Rectal smooth muscle tissue (tissue), 1 donor: Measurements from ENCODE around the gene TTLL9.

Source experiments
- H3K27ac ChIP-seq: one replicate; pipeline ENCODE4 v1.7.0; 2013; ENCODE audit warnings: low read depth, low read length, inconsistent platforms
- H3K27me3 ChIP-seq: one replicate; pipeline ENCODE4 v1.7.0; 2013; ENCODE audit warnings: low read length; ENCODE audit not compliant: control insufficient read depth, insufficient read depth
- H3K36me3 ChIP-seq: one replicate; pipeline ENCODE4 v1.7.0; 2013; ENCODE audit warnings: low read length; ENCODE audit not compliant: control insufficient read depth, insufficient read depth
- H3K4me1 ChIP-seq: one replicate; pipeline ENCODE4 v1.7.0; 2013; ENCODE audit warnings: low read length; ENCODE audit not compliant: control insufficient read depth, insufficient read depth
- H3K4me3 ChIP-seq: one replicate; pipeline ENCODE4 v1.7.0; 2013; ENCODE audit warnings: low read length
- H3K9ac ChIP-seq: one replicate; pipeline ENCODE4 v1.7.0; 2013; ENCODE audit warnings: low read length

The TTLL9 gene

DNA sequence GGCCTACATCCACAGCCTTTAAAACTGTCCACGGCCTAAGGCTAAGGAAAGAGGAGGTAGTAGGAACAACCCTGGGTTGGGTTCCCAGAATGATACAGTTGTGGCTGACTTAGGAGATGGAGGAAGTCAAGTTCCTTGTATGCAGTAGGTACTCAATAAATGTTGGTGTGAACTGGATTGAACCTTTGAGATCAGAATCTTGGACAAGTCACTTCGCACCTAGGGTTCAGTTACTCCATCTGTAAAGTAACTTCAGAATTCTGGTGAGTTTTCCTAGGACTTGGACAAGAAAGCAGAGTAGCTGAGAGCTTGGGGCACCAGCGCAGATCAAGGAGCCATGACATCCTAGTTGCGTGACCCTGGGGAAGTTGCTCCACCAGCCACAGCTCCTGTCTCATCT lies 106.6 kb downstream of the TTLL9 start:
- Histone ChIP-seq H3K27ac (no peak overlapping the region), H3K4me3 (no peak overlapping the region), H3K9ac (no peak overlapping the region), H3K4me1 (no peaks in the 10 kb centered on the region), H3K27me3 (peaks cover 11% of the 10 kb centered on the region), H3K36me3 (no peaks in the 10 kb centered on the region)

DNA sequence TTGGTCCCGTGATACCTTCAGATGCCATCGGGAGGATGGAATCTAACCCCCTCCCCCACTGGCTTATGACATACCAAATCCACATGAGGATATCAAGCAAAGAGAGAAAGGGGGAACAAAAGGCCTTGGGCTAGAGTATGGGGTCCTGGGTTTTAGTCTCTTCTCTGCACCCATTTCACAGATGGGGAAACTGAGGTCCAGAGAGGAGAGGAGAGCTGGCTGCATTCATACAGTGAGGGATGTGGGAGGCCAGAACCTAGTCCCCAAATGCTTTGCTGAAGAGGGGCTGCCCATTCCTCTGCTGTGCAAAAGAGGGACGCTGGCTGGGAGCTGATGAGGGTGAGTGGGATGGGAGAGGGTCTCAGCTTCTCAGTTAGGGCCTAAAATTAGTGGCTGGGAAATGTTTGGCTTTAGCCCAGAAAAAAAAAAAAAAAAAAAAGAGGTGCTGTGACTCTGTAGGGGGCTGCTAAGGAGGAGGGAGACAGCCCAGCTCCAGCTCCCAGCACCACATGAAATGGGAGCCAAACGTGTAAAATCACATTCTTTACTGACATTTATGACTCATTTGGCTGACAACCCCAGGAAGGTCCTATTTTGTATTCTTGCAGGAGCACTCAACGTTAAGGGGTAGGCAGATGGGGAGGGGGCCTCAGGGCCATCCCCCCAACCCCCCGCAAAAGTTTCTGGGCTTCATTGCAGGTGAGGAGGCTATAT lies 109.4 kb downstream of the TTLL9 start:
- H3K36me3 ChIP-seq: no peaks in the 10 kb centered on the region
- no peaks in the 10 kb centered on the region for H3K4me1 ChIP-seq
- no peak overlapping the region for H3K4me3 ChIP-seq
- peaks cover 3% of the 10 kb centered on the region for H3K27me3 ChIP-seq
- H3K27ac ChIP-seq: no peak overlapping the region
- no peak overlapping the region for H3K9ac ChIP-seq

DNA sequence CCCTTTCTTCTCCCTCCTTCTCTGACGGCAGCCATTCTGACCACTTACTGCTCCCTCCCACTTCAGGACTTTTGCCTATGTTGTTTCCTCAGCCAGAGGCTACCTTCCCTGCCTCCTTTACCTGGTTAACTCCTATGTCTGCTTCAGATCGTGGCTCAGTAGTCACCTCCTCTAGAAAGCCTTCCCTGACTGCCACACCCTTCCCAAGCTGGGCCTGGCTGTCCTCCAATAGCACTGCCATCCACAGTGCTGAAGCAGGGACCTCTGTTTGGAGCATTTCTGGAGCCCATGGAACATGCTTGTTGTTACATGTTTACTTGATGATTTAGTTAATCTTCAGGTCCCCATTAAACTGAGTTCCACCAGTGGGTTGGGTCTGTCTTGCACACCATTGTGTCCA lies 111.3 kb downstream of the TTLL9 start:
- Histone ChIP-seq H3K27ac (no peak overlapping the region), H3K27me3 (no peaks in the 10 kb centered on the region), H3K4me3 (no peak overlapping the region), H3K4me1 (no peaks in the 10 kb centered on the region), H3K9ac (no peak overlapping the region), H3K36me3 (no peaks in the 10 kb centered on the region)

DNA sequence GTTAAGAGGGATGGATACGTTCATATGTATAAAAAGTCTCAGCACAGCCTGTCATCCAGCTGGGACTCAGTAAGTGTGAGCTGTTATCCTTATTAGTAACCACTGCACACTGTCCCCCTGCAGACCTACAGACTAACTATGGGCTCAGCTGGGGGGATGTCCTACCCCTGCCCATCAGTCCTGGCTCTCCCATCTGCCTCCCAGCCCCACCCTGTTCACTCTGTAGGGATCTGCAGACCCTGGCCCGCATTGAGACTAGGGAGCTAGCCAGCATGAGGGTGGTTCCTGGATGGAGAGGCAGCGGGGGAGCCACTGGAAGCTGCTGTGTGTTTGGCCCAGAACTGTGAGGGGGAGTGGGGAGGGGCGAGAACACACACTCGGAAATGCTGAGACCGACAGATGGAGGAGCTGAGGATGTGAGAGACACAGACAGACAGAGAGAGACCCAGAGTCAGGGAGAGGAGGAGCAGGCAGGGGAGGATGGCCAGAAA lies 114.6 kb downstream of the TTLL9 start:
- Histone ChIP-seq H3K4me3 (no peak overlapping the region), H3K36me3 (no peaks in the 10 kb centered on the region), H3K27me3 (no peaks in the 10 kb centered on the region), H3K4me1 (no peaks in the 10 kb centered on the region), H3K9ac (no peak overlapping the region), H3K27ac (no peak overlapping the region)

DNA sequence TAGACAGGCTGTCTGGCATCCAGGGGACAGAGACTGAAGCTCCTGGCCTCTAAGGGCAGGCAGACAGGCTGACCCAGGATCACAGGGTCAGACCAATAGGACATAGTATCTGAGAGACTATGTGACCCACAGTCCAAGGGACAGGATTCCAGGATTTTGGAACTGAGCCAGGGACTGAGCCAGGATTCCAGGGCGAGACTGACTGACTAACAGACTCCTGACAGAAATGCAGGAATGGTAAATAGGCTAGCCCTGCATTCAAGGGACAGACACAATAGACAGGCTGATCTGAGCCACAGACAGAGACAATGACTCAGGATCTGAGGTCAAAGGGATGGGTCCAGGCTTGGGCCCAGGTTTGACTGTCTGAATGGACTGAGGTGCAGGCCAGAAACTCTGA lies 117.3 kb downstream of the TTLL9 start:
- Histone ChIP-seq H3K36me3 (no peaks in the 10 kb centered on the region), H3K27ac (no peak overlapping the region), H3K4me1 (no peaks in the 10 kb centered on the region), H3K4me3 (no peak overlapping the region), H3K9ac (no peak overlapping the region), H3K27me3 (no peaks in the 10 kb centered on the region)

DNA sequence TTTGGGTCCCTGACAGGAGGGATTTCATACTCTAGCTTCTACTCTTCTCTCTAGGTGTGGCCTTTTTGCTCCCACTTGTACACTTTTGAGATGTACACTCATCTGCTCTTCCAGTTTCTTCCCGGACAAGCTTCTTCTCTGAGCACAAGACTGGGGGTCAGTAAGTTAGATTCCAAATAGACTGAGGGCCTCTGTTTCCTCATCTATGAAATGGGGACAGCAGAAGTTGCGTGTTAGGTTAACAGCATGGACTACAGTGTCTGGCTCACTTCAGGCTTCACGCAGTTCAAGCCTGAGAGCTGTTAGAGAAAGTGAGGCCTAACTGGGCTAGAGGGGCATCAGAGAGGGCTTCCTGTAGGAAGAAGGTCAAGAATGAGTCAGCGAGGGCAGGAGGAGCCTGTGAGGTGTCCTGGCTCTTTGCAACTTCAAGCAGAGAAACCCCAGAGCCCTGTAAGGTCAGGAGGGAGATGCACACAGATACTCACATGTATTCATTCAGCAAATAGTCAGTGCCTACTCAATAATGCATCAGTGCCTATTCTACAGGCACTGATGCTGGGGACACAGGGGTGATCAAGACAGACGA lies 118.1 kb downstream of the TTLL9 start:
- no peaks in the 10 kb centered on the region for H3K27me3 ChIP-seq
- H3K27ac ChIP-seq: no peak overlapping the region
- H3K36me3 ChIP-seq: no peaks in the 10 kb centered on the region
- H3K4me3 ChIP-seq: no peak overlapping the region
- no peak overlapping the region for H3K9ac ChIP-seq
- H3K4me1 ChIP-seq: no peaks in the 10 kb centered on the region

DNA sequence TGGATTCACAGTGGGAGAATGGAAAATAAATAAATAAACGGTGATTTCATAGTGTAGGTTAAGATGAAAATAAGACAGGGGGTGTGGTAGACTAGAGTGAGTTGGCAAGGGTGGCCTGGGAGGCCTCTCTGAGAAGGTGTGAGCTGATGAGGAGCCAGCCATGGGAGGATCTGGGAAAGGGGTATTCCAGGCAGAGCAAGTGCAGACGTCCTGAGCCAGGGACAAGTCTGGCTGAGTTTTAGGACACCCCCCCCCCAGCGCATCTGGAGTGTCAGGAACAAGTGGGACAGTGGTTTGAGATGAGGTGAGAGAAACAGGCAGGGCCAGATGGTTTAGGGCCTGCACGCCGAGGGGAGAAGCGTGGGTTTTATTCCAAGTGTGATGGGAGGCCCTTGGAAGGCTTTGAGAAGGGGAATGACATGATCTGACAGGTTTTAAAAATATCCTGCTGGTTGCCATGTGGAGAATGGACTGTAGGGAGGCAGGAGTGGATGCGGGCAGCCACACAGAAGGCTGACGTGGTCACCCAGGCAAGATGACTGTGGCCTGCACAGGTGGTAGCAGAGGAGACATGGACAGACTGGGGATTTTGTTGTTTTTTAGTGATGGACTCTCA lies 118.7 kb downstream of the TTLL9 start:
- H3K27me3 ChIP-seq: no peaks in the 10 kb centered on the region
- no peak overlapping the region for H3K4me3 ChIP-seq
- H3K4me1 ChIP-seq: no peaks in the 10 kb centered on the region
- H3K27ac ChIP-seq: no peak overlapping the region
- no peaks in the 10 kb centered on the region for H3K36me3 ChIP-seq
- H3K9ac ChIP-seq: no peak overlapping the region

DNA sequence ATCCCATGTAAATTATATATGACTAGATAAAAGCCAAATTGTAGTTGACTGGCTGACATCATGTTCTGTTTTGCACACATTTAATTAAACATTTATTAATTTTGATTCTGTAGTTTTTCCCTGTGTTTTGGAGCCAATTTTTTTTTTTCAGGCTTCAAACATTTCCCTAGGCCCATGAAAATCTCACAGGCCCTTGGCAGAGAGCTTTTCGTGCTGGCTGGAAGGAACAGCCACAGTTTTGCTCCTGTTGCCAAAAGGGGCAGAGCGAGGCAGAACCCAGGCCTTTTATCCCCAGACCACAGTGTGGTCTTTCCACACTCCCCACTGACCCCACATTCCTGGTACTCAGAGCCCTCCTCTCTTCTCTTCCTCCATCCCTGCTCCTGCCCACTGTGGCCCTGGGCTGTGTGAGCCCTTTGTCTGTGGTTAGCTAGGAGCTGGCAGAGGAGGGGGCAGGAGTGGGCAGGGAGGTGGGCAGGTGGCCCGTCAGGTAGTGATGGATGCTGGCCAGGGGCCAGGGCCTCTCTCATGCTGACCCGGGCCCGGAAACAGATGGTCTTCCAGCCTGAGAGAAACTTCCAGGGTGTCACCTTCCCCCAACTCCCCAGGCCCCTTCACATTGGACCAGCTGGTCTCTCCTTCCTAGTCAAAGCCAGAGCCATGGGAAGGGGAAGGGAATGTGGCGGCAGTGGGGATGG lies 120.4 kb downstream of the TTLL9 start:
- H3K4me3 ChIP-seq: no peak overlapping the region
- H3K36me3 ChIP-seq: no peaks in the 10 kb centered on the region
- peaks cover 6% of the 10 kb centered on the region for H3K27me3 ChIP-seq
- no peaks in the 10 kb centered on the region for H3K4me1 ChIP-seq
- no peak overlapping the region for H3K27ac ChIP-seq
- H3K9ac ChIP-seq: no peak overlapping the region

DNA sequence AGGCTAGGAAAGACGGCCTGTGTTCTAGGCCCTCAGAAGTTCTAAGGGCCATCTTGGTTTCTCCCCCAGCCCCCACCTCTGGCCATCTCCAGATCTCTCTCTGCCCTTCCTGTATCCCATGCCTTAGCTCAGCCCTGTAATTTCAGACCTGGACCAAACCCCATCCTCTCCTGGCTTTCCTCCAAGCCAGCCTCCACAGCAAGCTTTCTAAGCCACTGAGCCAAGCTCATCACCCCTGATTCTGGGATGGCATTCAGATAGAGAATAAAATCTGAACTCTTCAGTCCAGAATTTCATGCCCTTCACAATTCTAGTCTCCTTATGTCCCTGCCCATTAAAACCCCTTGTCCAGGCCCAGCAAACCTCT lies 120.9 kb downstream of the TTLL9 start:
- Histone ChIP-seq H3K4me1 (no peaks in the 10 kb centered on the region), H3K4me3 (no peak overlapping the region), H3K27ac (no peak overlapping the region), H3K36me3 (no peaks in the 10 kb centered on the region), H3K9ac (no peak overlapping the region), H3K27me3 (peaks cover 7% of the 10 kb centered on the region)

DNA sequence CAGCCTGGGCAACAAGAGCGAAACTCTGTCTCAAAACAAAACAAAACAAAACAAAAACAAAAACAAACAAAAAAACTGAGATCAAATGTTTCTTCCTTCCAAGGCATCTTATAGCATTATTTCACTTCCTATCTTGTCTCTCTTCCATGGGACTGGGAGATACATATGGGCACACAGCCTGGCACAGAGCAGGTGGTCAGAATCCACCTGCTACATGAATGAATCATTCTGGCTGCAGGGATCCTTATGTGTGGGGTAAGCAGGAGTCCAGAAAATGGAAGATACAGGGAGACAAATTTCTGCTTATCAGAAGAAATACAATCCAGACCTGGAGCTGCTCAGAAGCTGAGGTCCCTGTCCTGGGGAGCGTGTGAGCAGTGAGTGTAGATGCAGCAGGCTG lies 121.7 kb downstream of the TTLL9 start:
- H3K27me3 ChIP-seq: peaks cover 7% of the 10 kb centered on the region
- no peak overlapping the region for H3K27ac ChIP-seq
- no peaks in the 10 kb centered on the region for H3K4me1 ChIP-seq
- no peaks in the 10 kb centered on the region for H3K36me3 ChIP-seq
- H3K9ac ChIP-seq: no peak overlapping the region
- no peak overlapping the region for H3K4me3 ChIP-seq
